IMR-90 (cell line): ENCODE measurements around the gene ATP5F1C. TPM values are rescaled to one million over a fixed set of nuclear protein-coding genes. Genes with fewer than 3 reads are reported as not detected.

Experiments used
- ATAC-seq: fragments of 200-7000 bp; cut with Tn5 transposase; 2 replicates; pipeline ENCODE4 v1.9.1; 2020; ENCODE audit warnings: low read depth, mild to moderate bottlenecking, moderate library complexity
- BruUV-seq: library from RNA; stranded (reverse); fragments of 400-500 nt; replicated peaks from 2 replicates; lab custom pipeline; 2021; lab: Mats Ljungman, UMichigan
- CTCF ChIA-PET: fragments of 300-600 bp; formaldehyde crosslinking; extraction: SDS; loops from one replicate; lab custom pipeline; 2021; ENCODE audit warnings: antibody characterized with exemption; lab: Yijun Ruan, JAX
- POLR2A ChIA-PET: fragments of 300-600 bp; sonication (Branson Sonifier 250); formaldehyde crosslinking; loops from one replicate; lab custom pipeline; 2022; ENCODE audit warnings: antibody characterized with exemption; ENCODE audit not compliant: unreplicated experiment; lab: Charles Lee
- DNase-seq: peaks from one replicate; pipeline ENCODE4 v3.0.0; 2013
- H2AFZ ChIP-seq: replicated peaks from 2 replicates; pipeline ENCODE3; 2013; ENCODE audit warnings: low read length, mild to moderate bottlenecking; ENCODE audit not compliant: poor library complexity
- H2AK5ac ChIP-seq: 2 replicates; pipeline ENCODE4 v1.6.1; 2013; ENCODE audit warnings: low read depth, low read length, inconsistent platforms
- H2AK9ac ChIP-seq: replicated peaks from 2 replicates; pipeline ENCODE3; 2013; ENCODE audit warnings: mild to moderate bottlenecking, low read depth, low read length, moderate library complexity; ENCODE audit not compliant: poor library complexity
- H2BK120ac ChIP-seq: 2 replicates; pipeline ENCODE4 v1.6.1; 2013; ENCODE audit warnings: low read depth, low read length, inconsistent platforms
- H2BK15ac ChIP-seq: 3 replicates; pipeline ENCODE4 v1.6.1; 2013; ENCODE audit warnings: low read depth, low read length, inconsistent platforms
- H2BK20ac ChIP-seq: 2 replicates; pipeline ENCODE4 v1.6.1; 2013; ENCODE audit warnings: low read depth, mild to moderate bottlenecking, inconsistent platforms, low read length, moderate library complexity
- H2BK5ac ChIP-seq: 2 replicates; pipeline ENCODE4 v1.6.1; 2013; ENCODE audit warnings: mild to moderate bottlenecking, low read depth, low read length, inconsistent platforms; ENCODE audit not compliant: poor library complexity, severe bottlenecking
- H3K14ac ChIP-seq: replicated peaks from 2 replicates; pipeline ENCODE4 v1.6.1; 2013; ENCODE audit warnings: low read depth, low read length, inconsistent platforms
- H3K18ac ChIP-seq: 2 replicates; pipeline ENCODE4 v1.6.1; 2013; ENCODE audit warnings: low read depth, low read length, control low read depth
- H3K23ac ChIP-seq: 2 replicates; pipeline ENCODE4 v1.6.1; 2013; ENCODE audit warnings: low read depth, low read length, inconsistent platforms
- H3K27ac ChIP-seq: 2 replicates; pipeline ENCODE4 v1.5.1; 2013; ENCODE audit warnings: mild to moderate bottlenecking, control low read depth, low read length; ENCODE audit not compliant: insufficient read depth
- H3K27me3 ChIP-seq: 2 replicates; pipeline ENCODE4 v1.6.1; 2013; ENCODE audit warnings: low read length; ENCODE audit not compliant: control insufficient read depth, insufficient read depth
- H3K36me3 ChIP-seq: 2 replicates; pipeline ENCODE4 v1.6.1; 2013; ENCODE audit warnings: low read length, mixed read lengths; ENCODE audit not compliant: control insufficient read depth, insufficient read depth
- H3K4ac ChIP-seq: 2 replicates; pipeline ENCODE4 v1.6.1; 2013; ENCODE audit warnings: low read depth, low read length, inconsistent platforms
- H3K4me1 ChIP-seq: 2 replicates; pipeline ENCODE4 v1.6.1; 2013; ENCODE audit warnings: low read length, mixed read lengths; ENCODE audit not compliant: control insufficient read depth, insufficient read depth
- H3K4me2 ChIP-seq: 2 replicates; pipeline ENCODE4 v1.6.1; 2013; ENCODE audit warnings: low read depth, mild to moderate bottlenecking, control low read depth, low read length, moderate library complexity
- H3K4me3 ChIP-seq: 2 replicates; pipeline ENCODE4 v1.5.1; 2013; ENCODE audit warnings: low read depth, mild to moderate bottlenecking, control low read depth, low read length, moderate library complexity; ENCODE audit not compliant: insufficient read depth
- H3K56ac ChIP-seq: 2 replicates; pipeline ENCODE4 v1.6.1; 2013; ENCODE audit warnings: low read length, inconsistent platforms; ENCODE audit not compliant: insufficient read depth; ENCODE audit errors: extremely low read depth
- H3K79me1 ChIP-seq, 2 experiments: 2 replicates each; pipeline ENCODE4 v1.6.1; 2013; ENCODE audit warnings: low read length in 2 of 2, inconsistent platforms in 1 of 2, low read depth in 1 of 2
- H3K9ac ChIP-seq: 2 replicates; pipeline ENCODE4 v1.6.1; 2013; ENCODE audit warnings: low read depth, low read length, control low read depth
- H3K9me1 ChIP-seq: 2 replicates; pipeline ENCODE4 v1.6.1; 2013; ENCODE audit warnings: low read length, inconsistent platforms; ENCODE audit not compliant: insufficient read depth
- H3K9me3 ChIP-seq: 2 replicates; pipeline ENCODE4 v1.6.1; 2013; ENCODE audit warnings: low read length; ENCODE audit not compliant: control insufficient read depth, insufficient read depth
- H4K20me1 ChIP-seq: 2 replicates; pipeline ENCODE4 v1.6.1; 2013; ENCODE audit warnings: low read length, inconsistent platforms; ENCODE audit not compliant: insufficient read depth
- H4K5ac ChIP-seq: 2 replicates; pipeline ENCODE4 v1.6.1; 2013; ENCODE audit warnings: mild to moderate bottlenecking, low read depth, low read length, control low read depth
- H4K8ac ChIP-seq, 2 experiments: 2 replicates each; pipeline ENCODE4 v1.6.1; 2013; ENCODE audit warnings: low read depth in 2 of 2, low read length in 2 of 2, control low read depth in 1 of 2, inconsistent platforms in 1 of 2
- H4K91ac ChIP-seq: 2 replicates; pipeline ENCODE4 v1.6.1; 2013; ENCODE audit warnings: low read depth, low read length, inconsistent platforms; ENCODE audit not compliant: insufficient read depth
- BHLHE40 ChIP-seq: fragments of 150-350 bp; IDR thresholded peaks from 2 replicates; pipeline ENCODE4 v1.6.1; 2016; ENCODE audit warnings: mild to moderate bottlenecking, low read depth, low read length
- CEBPB ChIP-seq: IDR thresholded peaks from 2 replicates; pipeline ENCODE4 v1.6.1; 2012; ENCODE audit warnings: low read depth, low read length, improper control_type of control experiment
- CHD1 ChIP-seq: IDR thresholded peaks from 2 replicates; pipeline ENCODE4 v1.6.1; 2012; ENCODE audit warnings: low read depth, low read length, improper control_type of control experiment
- FOS ChIP-seq: fragments of 150-350 bp; IDR thresholded peaks from 2 replicates; pipeline ENCODE4 v1.6.1; 2016; ENCODE audit warnings: low read depth, low read length
- MAFK ChIP-seq: IDR thresholded peaks from 2 replicates; pipeline ENCODE4 v1.6.1; 2012; ENCODE audit warnings: low read depth, low read length, improper control_type of control experiment
- MAZ ChIP-seq: IDR thresholded peaks from 2 replicates; pipeline ENCODE4 v1.6.1; 2012; ENCODE audit warnings: low read depth, mild to moderate bottlenecking, low read length, improper control_type of control experiment, moderate library complexity, borderline replicate concordance
- MXI1 ChIP-seq: IDR thresholded peaks from 2 replicates; pipeline ENCODE4 v1.6.1; 2012; ENCODE audit warnings: low read depth, mild to moderate bottlenecking, low read length, moderate library complexity, borderline replicate concordance
- NFE2L2 ChIP-seq: fragments of 150-350 bp; IDR thresholded peaks from 2 replicates; pipeline ENCODE4 v1.6.1; 2016; ENCODE audit warnings: low read depth, mild to moderate bottlenecking, low read length
- POLR2A ChIP-seq: IDR thresholded peaks from 2 replicates; pipeline ENCODE4 v1.6.1; 2012; ENCODE audit warnings: mild to moderate bottlenecking, low read depth, low read length
- RAD21 ChIP-seq: IDR thresholded peaks from 2 replicates; pipeline ENCODE4 v1.6.1; 2012; ENCODE audit warnings: low read length, improper control_type of control experiment
- RCOR1 ChIP-seq: IDR thresholded peaks from 2 replicates; pipeline ENCODE4 v1.6.1; 2012; ENCODE audit warnings: mild to moderate bottlenecking, low read length, improper control_type of control experiment; ENCODE audit not compliant: insufficient replicate concordance
- RFX5 ChIP-seq: IDR thresholded peaks from 2 replicates; pipeline ENCODE4 v1.8.0; 2012; ENCODE audit warnings: low read depth, mild to moderate bottlenecking, low read length, moderate library complexity
- SMC3 ChIP-seq: fragments of 150-350 bp; IDR thresholded peaks from 2 replicates; pipeline ENCODE4 v1.6.1; 2016; ENCODE audit warnings: low read depth, mild to moderate bottlenecking, antibody characterized with exemption, low read length, moderate library complexity
- WGBS, 2 experiments: methylation state at CpG; one replicate each; pipeline versions ENCODE4 v1.1.5 to v1.1.7; 2013; ENCODE audit warnings: missing lambda C conversion rate in 2 of 2; ENCODE audit not compliant: insufficient read length in 1 of 2; ENCODE audit errors: extremely low coverage in 2 of 2; 5-methylcytosine and 5-hydroxymethylcytosine counted together
- dilution Hi-C: fragments of 300-500 bp; cut with HindIII; formaldehyde crosslinking; loops from one replicate; pipeline ENCODE4 v1.14.3; 2018; ENCODE audit warnings: low sequenced_read_pairs; ENCODE audit not compliant: unreplicated experiment
- in situ Hi-C: fragments of 300-500 bp; cut with MboI; formaldehyde crosslinking; loops from 3 replicates; pipeline ENCODE4 v1.14.3; 2019; ENCODE audit warnings: low sequenced_read_pairs, inconsistent platforms, mixed read lengths
- intact Hi-C: fragments of 100-400 bp; cut with micrococcal nuclease; formaldehyde crosslinking; loops from 2 replicates; pipeline ENCODE4 v1.10.0; 2022
- polyA plus RNA-seq, 3 experiments: library from polyadenylated mRNA; depleted of rRNA; stranded (reverse); fragments of >200 nt; gene quantifications; 2 replicates each; pipeline ENCODE4 v1.2.3, GENCODE V29; 2012; ENCODE audit warnings: low replicate concordance in 1 of 3
- total RNA-seq: library from RNA; depleted of rRNA; stranded (reverse); fragments of >200 nt; gene quantifications from 2 replicates; pipeline ENCODE4 v1.2.3, GENCODE V29; 2012
- TF ChIP-seq, protein P1 (sequence below): conservative IDR thresholded peaks from 2 replicates; pipeline ENCODE4 v1.5.1; 2012; ENCODE audit warnings: mild to moderate bottlenecking, low read depth, low read length, improper control_type of control experiment
- TF ChIP-seq, protein P2 (sequence below): fragments of 150-350 bp; IDR thresholded peaks from 2 replicates; pipeline ENCODE4 v1.6.1; 2016; ENCODE audit warnings: low read depth, mild to moderate bottlenecking, low read length, moderate library complexity, borderline replicate concordance
- TF ChIP-seq, protein P3 (sequence below): fragments of 150-350 bp; IDR thresholded peaks from 2 replicates; pipeline ENCODE4 v1.6.1; 2017; ENCODE audit warnings: mild to moderate bottlenecking, antibody characterized with exemption, low read length, low read depth

ATP5F1C gene
- total and polyA plus RNA-seq, 2 of the 4 experiments (the other 2 are of a cell fraction) = 357 to 367 TPM

DNA sequence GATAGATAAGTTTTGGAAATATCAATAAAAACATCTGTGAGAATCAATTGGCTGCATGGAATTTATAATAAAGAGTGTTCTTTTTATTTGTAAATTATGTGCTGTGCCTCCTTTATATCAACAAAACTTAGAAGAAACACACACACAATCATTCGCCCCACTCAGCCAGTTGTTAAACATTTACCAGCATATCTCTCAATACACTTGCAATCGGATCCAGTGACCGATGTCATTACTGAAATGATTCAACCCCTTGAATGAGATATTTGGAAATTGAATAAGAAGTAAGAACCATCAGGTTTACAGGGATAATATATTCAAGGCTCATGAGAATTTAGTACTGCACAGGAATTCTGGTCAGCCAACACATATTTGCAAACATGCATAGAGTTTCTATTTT, 65.9 kb downstream of the ATP5F1C start:
- no peaks in the 10 kb centered on the region; the same call in 1 of the 2 replicates for H4K20me1 ChIP-seq
- dilution Hi-C loops (no loop called here), in situ Hi-C loops (no loop called here), intact Hi-C loops (no loop called here)
- H3K4me2 ChIP-seq = no peak overlapping the region
- no peaks in the 10 kb centered on the region for H3K36me3 ChIP-seq
- H2AK5ac ChIP-seq = no peak overlapping the region
- DNase-seq = no peak
- no peak overlapping the region for H4K91ac ChIP-seq
- BruUV-seq = no TSS peak
- H2AFZ ChIP-seq = no peak overlapping the region
- no peak overlapping the region for H2BK20ac ChIP-seq
- H3K18ac ChIP-seq = no peak overlapping the region
- H3K27ac ChIP-seq = no peak overlapping the region
- H3K9me3 ChIP-seq = no peaks in the 10 kb centered on the region
- H2BK5ac ChIP-seq = no peak overlapping the region
- no CpG with 5 or more reads among the region's 3 CpGs for WGBS, 2 experiments
- no peak overlapping the region for H3K4me3 ChIP-seq
- no peak for TF ChIP-seq CEBPB
- no peak for TF ChIP-seq RFX5
- TF ChIP-seq MAZ = no peak
- no peak for TF ChIP-seq CHD1
- no peak for TF ChIP-seq RCOR1
- no peak for TF ChIP-seq MAFK
- no peak for TF ChIP-seq RAD21
- TF ChIP-seq, protein P1, sequence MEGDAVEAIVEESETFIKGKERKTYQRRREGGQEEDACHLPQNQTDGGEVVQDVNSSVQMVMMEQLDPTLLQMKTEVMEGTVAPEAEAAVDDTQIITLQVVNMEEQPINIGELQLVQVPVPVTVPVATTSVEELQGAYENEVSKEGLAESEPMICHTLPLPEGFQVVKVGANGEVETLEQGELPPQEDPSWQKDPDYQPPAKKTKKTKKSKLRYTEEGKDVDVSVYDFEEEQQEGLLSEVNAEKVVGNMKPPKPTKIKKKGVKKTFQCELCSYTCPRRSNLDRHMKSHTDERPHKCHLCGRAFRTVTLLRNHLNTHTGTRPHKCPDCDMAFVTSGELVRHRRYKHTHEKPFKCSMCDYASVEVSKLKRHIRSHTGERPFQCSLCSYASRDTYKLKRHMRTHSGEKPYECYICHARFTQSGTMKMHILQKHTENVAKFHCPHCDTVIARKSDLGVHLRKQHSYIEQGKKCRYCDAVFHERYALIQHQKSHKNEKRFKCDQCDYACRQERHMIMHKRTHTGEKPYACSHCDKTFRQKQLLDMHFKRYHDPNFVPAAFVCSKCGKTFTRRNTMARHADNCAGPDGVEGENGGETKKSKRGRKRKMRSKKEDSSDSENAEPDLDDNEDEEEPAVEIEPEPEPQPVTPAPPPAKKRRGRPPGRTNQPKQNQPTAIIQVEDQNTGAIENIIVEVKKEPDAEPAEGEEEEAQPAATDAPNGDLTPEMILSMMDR = no peak
- no peak for TF ChIP-seq NFE2L2
- no peak for TF ChIP-seq FOS
- TF ChIP-seq, protein P2, sequence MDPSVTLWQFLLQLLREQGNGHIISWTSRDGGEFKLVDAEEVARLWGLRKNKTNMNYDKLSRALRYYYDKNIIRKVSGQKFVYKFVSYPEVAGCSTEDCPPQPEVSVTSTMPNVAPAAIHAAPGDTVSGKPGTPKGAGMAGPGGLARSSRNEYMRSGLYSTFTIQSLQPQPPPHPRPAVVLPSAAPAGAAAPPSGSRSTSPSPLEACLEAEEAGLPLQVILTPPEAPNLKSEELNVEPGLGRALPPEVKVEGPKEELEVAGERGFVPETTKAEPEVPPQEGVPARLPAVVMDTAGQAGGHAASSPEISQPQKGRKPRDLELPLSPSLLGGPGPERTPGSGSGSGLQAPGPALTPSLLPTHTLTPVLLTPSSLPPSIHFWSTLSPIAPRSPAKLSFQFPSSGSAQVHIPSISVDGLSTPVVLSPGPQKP = no peak
- TF ChIP-seq POLR2A = no peak
- TF ChIP-seq BHLHE40 = no peak
- TF ChIP-seq SMC3 = no peak
- TF ChIP-seq, protein P3, sequence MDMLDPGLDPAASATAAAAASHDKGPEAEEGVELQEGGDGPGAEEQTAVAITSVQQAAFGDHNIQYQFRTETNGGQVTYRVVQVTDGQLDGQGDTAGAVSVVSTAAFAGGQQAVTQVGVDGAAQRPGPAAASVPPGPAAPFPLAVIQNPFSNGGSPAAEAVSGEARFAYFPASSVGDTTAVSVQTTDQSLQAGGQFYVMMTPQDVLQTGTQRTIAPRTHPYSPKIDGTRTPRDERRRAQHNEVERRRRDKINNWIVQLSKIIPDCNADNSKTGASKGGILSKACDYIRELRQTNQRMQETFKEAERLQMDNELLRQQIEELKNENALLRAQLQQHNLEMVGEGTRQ = no peak
- TF ChIP-seq MXI1 = no peak
- no peak for ATAC-seq
- H3K4ac ChIP-seq = no peak overlapping the region
- H2BK15ac ChIP-seq = no peak overlapping the region
- no peak overlapping the region for H3K56ac ChIP-seq
- no peak overlapping the region for H2AK9ac ChIP-seq
- H3K23ac ChIP-seq = no peak overlapping the region
- no peak overlapping the region for H3K9ac ChIP-seq
- POLR2A ChIA-PET = no interaction called here
- H2BK120ac ChIP-seq = no peak overlapping the region
- H3K9me1 ChIP-seq = peaks cover 3% of the 10 kb centered on the region
- H4K8ac ChIP-seq = no peak overlapping the region
- peaks cover 15 to 25% of the 10 kb centered on the region in 2 experiments; a peak in 3 of 4 replicates for H3K79me1 ChIP-seq
- H3K27me3 ChIP-seq = no peaks in the 10 kb centered on the region
- H3K4me1 ChIP-seq = peaks cover 4% of the 10 kb centered on the region
- H3K14ac ChIP-seq = no peak overlapping the region
- no peak overlapping the region for H4K5ac ChIP-seq
- CTCF ChIA-PET = no interaction called here
